Stomach (tissue), 4 donors: ENCODE measurements around the gene ANTXR2.

Experiments
- POLR2A ChIP-seq, 4 donors: fragments of 450-650 bp; IDR thresholded peaks; one replicate each; pipeline ENCODE4 v1.6.1; 2016; ENCODE audit warnings: antibody characterized with exemption in 4 of 4, control low read depth in 2 of 4, mild to moderate bottlenecking in 1 of 4, moderate library complexity in 1 of 4
- TF ChIP-seq, protein P1 (sequence below), 7 experiments: fragments of 450-650 bp in 4 of 7; fragments of 200-600 bp in 3 of 7; sonication (generic) in 3 of 7; IDR thresholded peaks; one replicate each; pipeline ENCODE4 v1.5.1; 2016 to 2019; ENCODE audit warnings: antibody characterized with exemption in 7 of 7, control low read depth in 2 of 7, mild to moderate bottlenecking in 1 of 7

DNA sequence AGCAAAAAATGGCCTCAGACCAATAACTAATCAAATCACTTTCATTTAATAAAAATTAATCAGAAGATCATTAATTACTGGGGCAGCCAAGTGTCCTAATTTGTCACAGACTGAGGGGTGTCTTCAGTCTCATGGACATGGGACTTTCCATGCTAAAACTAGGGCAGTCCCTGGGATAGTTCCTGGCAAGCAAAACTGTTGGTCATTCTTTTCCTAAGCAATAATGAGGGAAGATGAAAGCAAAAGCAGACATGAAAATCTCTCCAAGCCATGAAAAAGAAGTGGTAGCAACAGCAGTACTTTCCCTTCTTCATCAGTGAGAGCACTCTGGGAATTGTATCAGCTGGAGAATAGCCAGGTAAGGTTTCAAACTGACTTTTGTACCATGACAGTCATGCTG is 3.7 kb upstream of the ANTXR2 start:
- TF ChIP-seq, protein P1, sequence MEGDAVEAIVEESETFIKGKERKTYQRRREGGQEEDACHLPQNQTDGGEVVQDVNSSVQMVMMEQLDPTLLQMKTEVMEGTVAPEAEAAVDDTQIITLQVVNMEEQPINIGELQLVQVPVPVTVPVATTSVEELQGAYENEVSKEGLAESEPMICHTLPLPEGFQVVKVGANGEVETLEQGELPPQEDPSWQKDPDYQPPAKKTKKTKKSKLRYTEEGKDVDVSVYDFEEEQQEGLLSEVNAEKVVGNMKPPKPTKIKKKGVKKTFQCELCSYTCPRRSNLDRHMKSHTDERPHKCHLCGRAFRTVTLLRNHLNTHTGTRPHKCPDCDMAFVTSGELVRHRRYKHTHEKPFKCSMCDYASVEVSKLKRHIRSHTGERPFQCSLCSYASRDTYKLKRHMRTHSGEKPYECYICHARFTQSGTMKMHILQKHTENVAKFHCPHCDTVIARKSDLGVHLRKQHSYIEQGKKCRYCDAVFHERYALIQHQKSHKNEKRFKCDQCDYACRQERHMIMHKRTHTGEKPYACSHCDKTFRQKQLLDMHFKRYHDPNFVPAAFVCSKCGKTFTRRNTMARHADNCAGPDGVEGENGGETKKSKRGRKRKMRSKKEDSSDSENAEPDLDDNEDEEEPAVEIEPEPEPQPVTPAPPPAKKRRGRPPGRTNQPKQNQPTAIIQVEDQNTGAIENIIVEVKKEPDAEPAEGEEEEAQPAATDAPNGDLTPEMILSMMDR (IDR thresholded peaks at IDR 0.05), result no peak
- no peak for TF ChIP-seq POLR2A (IDR thresholded peaks at IDR 0.05)
